ENCODE data around the gene GDI1. TPM values are rescaled to one million over a fixed set of nuclear protein-coding genes. Genes with fewer than 3 reads are reported as not detected.

GDI1 gene
- total RNA-seq, 4 donors from 2014 or later = 65.2 to 278 (median 117) TPM

DNA sequence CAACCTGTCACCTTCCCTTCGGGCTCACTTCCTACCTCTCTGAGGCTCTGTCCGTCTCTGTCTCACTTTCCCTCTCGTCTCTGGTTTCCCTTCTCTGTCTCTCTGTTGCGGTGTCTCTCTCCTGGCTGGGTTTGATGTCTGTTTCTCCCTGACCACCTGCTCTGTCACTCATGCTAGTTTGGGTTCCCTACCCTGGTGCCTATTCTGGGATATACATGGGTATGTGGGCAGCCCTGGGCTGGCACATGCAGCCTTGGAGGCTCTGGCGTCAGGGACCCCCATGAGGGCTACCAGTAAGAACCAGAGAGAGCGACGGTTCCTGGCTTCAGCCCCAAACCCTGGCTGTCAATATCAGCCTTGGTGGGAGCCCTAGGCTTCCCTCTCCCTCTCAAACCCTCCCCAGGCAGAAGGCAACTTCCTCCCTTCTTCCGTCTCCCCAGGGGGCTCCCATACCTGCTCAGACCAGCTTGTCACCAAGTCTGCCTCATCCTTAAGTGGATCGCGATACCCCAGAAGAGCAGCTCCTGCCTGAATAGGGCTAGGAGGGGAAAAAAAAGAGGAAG is 28.2 kb upstream of the GDI1 start:
- Histone ChIP-seq H3K4me3 (peak overlapping the region; percentile 14 to 51 (median 31)), H3K27me3 (no peaks in the 10 kb centered on the region), H3K27ac (peak overlapping the region; percentile 60 to 85 (median 76)), H3K36me3 (no peaks in the 10 kb centered on the region), H3K4me1 (no peaks in the 10 kb centered on the region), H3K9me3 (no peaks in the 10 kb centered on the region)
- no peak for DNase-seq
- TF ChIP-seq POLR2A (IDR thresholded peaks at IDR 0.05) = peak in 1 of 2 donors; percentile 21
- TF ChIP-seq, protein P1, sequence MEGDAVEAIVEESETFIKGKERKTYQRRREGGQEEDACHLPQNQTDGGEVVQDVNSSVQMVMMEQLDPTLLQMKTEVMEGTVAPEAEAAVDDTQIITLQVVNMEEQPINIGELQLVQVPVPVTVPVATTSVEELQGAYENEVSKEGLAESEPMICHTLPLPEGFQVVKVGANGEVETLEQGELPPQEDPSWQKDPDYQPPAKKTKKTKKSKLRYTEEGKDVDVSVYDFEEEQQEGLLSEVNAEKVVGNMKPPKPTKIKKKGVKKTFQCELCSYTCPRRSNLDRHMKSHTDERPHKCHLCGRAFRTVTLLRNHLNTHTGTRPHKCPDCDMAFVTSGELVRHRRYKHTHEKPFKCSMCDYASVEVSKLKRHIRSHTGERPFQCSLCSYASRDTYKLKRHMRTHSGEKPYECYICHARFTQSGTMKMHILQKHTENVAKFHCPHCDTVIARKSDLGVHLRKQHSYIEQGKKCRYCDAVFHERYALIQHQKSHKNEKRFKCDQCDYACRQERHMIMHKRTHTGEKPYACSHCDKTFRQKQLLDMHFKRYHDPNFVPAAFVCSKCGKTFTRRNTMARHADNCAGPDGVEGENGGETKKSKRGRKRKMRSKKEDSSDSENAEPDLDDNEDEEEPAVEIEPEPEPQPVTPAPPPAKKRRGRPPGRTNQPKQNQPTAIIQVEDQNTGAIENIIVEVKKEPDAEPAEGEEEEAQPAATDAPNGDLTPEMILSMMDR (IDR thresholded peaks at IDR 0.05) = no peak

DNA sequence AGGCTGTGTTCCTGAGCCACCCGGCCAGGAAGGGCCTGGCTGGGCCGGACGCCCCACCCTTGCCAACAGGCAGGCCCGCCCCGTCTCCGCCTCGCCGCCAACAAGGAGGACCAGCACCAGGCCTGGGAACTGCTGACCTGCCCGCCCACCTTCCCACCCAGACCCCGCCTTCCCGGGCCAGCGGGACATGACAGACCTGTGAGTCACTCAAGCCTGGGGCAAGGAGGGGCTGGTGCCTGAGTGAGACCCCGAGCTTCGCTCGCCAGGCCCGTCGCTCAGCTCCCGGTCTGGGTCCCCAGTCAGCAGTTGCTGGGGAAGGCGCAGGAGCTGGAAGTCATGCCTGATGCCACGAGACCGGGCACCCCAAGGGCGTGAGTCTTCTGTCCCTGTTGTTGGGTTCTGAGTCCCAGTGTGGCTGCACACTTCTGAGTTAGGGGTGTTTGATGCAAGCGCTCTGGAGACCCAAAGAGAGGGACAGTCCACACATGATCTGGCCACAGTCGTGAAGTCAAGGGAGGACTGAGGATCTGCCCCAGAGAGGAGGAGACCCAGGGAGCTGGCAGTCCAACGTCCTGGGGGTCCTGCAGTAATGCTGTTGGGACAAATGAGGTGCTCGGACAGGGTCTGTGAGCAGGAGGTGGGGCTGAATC is 27.6 kb upstream of the GDI1 start, which contains the start of gene DNASE1L1:
TSS of gene DNASE1L1 (minus strand) at position 33 of the 650 bp plus-strand sequence. CDS start 3,686 bp downstream, outside the sequence.
- TF ChIP-seq POLR2A (IDR thresholded peaks at IDR 0.05) = peak in 1 of 2 donors; percentile 45
- TF ChIP-seq, protein P1 (IDR thresholded peaks at IDR 0.05) = no peak
- peak within 1 kb of the TSS; percentile 14 to 51 (median 31) for H3K4me3 ChIP-seq
- no peaks in the 10 kb centered on the region for H3K36me3 ChIP-seq
- H3K27ac ChIP-seq = peak within 1 kb of the TSS; percentile 60 to 85 (median 76)
- H3K4me1 ChIP-seq = no peaks in the 10 kb centered on the region
- no peaks in the 10 kb centered on the region for H3K9me3 ChIP-seq
- peak; percentile 55 to 90 (median 88) for DNase-seq
- H3K27me3 ChIP-seq = no peaks in the 10 kb centered on the region

DNA sequence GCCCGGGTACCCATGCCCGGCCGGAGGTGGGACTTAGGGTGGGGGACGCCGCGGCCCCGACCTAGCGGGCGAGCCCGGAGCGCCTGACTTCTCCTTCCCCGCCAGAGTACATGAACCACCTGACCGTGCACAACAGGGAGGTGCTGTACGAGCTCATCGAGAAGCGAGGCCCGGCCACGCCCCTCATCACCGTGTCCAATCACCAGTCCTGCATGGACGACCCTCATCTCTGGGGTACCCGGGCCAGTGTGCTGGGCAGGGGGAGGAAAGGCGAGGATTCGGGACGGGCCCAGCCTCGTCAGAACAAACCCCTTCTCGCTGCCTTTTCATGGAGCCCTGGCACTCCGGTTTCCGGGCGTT is 25.0 kb upstream of the GDI1 start:
- no peaks in the 10 kb centered on the region for H3K36me3 ChIP-seq
- peak; percentile 74 to 88 (median 79) for DNase-seq
- H3K9me3 ChIP-seq = no peaks in the 10 kb centered on the region
- H3K4me1 ChIP-seq = no peaks in the 10 kb centered on the region
- TF ChIP-seq, protein P1 (IDR thresholded peaks at IDR 0.05) = no peak
- TF ChIP-seq POLR2A (IDR thresholded peaks at IDR 0.05) = peak; percentile 28 to 40
- peak overlapping the region; percentile 60 to 93 (median 74) for H3K4me3 ChIP-seq
- peak overlapping the region; percentile 89 to 98 (median 92) for H3K27ac ChIP-seq
- H3K27me3 ChIP-seq = no peaks in the 10 kb centered on the region

DNA sequence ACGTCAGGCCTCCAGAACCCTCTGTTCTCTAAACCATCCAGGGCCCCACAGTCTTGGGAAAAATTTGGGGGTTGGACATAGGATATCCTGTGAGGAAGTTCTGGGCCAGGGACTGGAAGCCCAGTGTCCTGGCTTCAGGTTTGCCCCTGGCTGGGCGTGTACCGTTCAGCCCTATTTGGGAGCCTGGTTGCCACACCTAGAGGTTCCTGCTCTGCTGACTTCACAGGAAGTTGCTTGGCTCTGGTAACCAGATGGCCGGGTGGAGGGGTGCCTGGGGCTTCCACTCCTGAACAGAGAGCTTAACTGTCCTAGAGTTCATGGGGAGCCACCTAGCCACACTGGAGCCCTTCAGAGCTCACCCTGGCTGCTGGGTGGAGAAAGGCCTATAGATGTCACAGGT is 24.5 kb upstream of the GDI1 start:
- H3K27ac ChIP-seq = peak overlapping the region; percentile 89 to 98 (median 92)

DNA sequence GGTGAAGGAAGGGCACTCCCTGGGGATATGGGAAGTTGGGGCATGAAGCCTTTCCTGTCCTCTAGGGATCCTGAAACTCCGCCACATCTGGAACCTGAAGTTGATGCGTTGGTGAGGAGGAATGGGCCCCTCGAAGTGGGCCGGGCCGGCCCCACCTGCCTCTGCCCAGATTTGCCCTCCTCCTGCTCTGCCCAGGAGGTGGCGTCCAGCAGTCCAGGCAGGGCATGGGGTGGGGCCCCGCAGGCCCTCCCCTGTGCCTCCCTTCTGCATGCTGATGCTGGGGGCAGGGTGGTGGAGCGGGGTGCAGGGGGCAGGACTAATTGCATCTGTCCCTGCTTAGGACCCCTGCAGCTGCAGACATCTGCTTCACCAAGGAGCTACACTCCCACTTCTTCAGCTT is 23.8 kb upstream of the GDI1 start:
- peak overlapping the region in 1 of 4 donors; percentile 95 for H3K27ac ChIP-seq
- H3K9me3 ChIP-seq = no peaks in the 10 kb centered on the region
- no peak overlapping the region for H3K4me3 ChIP-seq
- no peaks in the 10 kb centered on the region for H3K36me3 ChIP-seq
- no peak for TF ChIP-seq POLR2A (IDR thresholded peaks at IDR 0.05)
- TF ChIP-seq, protein P1 (IDR thresholded peaks at IDR 0.05) = no peak
- DNase-seq = no peak
- no peaks in the 10 kb centered on the region for H3K27me3 ChIP-seq
- H3K4me1 ChIP-seq = no peaks in the 10 kb centered on the region

More for the DNA sequence above, 24.5 kb upstream of the GDI1 start:
- no peaks in the 10 kb centered on the region for H3K27me3 ChIP-seq
- H3K36me3 ChIP-seq = no peaks in the 10 kb centered on the region
- TF ChIP-seq, protein P1 (IDR thresholded peaks at IDR 0.05) = no peak
- no peak for TF ChIP-seq POLR2A (IDR thresholded peaks at IDR 0.05)
- H3K4me3 ChIP-seq = peak overlapping the region; percentile 60 to 93 (median 74)
- H3K4me1 ChIP-seq = no peaks in the 10 kb centered on the region
- no peaks in the 10 kb centered on the region for H3K9me3 ChIP-seq
- DNase-seq = peak in 2 of 3 donors; percentile 58 to 69

All from Peyer's patch (tissue), 4 donors.